Sigmoid colon (tissue), 4 donors: ENCODE results near the gene SSBP3.

Experiments
- EP300 ChIP-seq, 4 donors: sonication (generic); formaldehyde crosslinking; IDR thresholded peaks; one replicate each; pipeline ENCODE4 v1.6.1; 2017; ENCODE audit warnings: antibody characterized with exemption in 4 of 4
- POLR2A ChIP-seq, 2 donors: fragments of 450-650 bp; IDR thresholded peaks; one replicate each; pipeline ENCODE4 v1.6.1; 2016; ENCODE audit warnings: antibody characterized with exemption in 2 of 2, mild to moderate bottlenecking in 2 of 2, moderate library complexity in 2 of 2
- POLR2AphosphoS5 ChIP-seq, 4 donors: sonication (generic); formaldehyde crosslinking; IDR thresholded peaks; one replicate each; pipeline ENCODE4 v1.6.1; 2017; ENCODE audit warnings: antibody characterized with exemption in 4 of 4
- TF ChIP-seq, protein P1 (sequence below), 4 experiments: fragments of 450-650 bp in 3 of 4; fragments of 200-600 bp in 1 of 4; IDR thresholded peaks; one replicate each; pipeline ENCODE4 v1.5.1; 2016 to 2019; ENCODE audit warnings: antibody characterized with exemption in 4 of 4, mild to moderate bottlenecking in 3 of 4, moderate library complexity in 2 of 4

DNA sequence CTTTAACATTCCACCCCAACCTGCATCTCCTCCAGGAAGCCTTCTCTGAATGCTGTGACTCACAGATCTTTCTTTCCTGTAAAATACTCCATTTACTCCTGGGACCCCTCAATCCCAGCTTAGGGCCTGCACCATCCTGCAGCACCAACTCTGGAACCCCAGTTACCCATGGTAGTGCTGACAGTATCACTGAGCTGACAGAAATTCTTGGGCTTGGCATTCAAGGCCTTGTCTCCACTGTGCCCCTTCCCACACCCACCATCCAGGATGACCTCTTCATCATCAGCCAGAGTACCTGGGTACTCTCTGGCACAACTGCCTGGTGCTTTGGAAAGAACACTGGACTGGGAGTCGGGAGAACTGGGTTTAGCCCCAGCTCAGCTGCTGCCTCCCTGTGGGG, 214.7 kb downstream of the SSBP3 start:
- TF ChIP-seq, protein P1, sequence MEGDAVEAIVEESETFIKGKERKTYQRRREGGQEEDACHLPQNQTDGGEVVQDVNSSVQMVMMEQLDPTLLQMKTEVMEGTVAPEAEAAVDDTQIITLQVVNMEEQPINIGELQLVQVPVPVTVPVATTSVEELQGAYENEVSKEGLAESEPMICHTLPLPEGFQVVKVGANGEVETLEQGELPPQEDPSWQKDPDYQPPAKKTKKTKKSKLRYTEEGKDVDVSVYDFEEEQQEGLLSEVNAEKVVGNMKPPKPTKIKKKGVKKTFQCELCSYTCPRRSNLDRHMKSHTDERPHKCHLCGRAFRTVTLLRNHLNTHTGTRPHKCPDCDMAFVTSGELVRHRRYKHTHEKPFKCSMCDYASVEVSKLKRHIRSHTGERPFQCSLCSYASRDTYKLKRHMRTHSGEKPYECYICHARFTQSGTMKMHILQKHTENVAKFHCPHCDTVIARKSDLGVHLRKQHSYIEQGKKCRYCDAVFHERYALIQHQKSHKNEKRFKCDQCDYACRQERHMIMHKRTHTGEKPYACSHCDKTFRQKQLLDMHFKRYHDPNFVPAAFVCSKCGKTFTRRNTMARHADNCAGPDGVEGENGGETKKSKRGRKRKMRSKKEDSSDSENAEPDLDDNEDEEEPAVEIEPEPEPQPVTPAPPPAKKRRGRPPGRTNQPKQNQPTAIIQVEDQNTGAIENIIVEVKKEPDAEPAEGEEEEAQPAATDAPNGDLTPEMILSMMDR (IDR thresholded peaks at IDR 0.05): no peak
- no peak for TF ChIP-seq POLR2AphosphoS5 (IDR thresholded peaks at IDR 0.05)
- TF ChIP-seq POLR2A (IDR thresholded peaks at IDR 0.05): no peak
- no peak for TF ChIP-seq EP300 (IDR thresholded peaks at IDR 0.05)
